ENCODE results near the gene PPIL4.

PPIL4 gene

GRCh38 chr6:149473080-149474052 is 72.5 kb downstream of the PPIL4 start:
- Histone ChIP-seq H3K23ac (ENCODE audit: low read length in 2 of 2) (no peak overlapping the region), H3K79me1 (replicated peaks; ENCODE audit: low read length, poor library complexity, severe bottlenecking) (no peaks in the 10 kb centered on the region), H3K4ac (ENCODE audit: low read depth in 1 of 2, low read length in 2 of 2) (no peak overlapping the region), H2BK12ac (ENCODE audit: low read length in 2 of 2) (no peak overlapping the region), H3K4me1 (ENCODE audit: control insufficient read depth, insufficient read depth, low read depth, low read length) (peaks cover 8% of the 10 kb centered on the region), H2AFZ (ENCODE audit: low read depth, low read length) (no peak overlapping the region), H3K9ac (ENCODE audit: low read length) (no peak overlapping the region), H3K9me3 (ENCODE audit: control insufficient read depth, low read length) (no peaks in the 10 kb centered on the region), H3K36me3 (ENCODE audit: control insufficient read depth in 1 of 2, insufficient read depth in 2 of 2, low read depth in 1 of 2, low read length in 2 of 2) (no peaks in the 10 kb centered on the region), H3K4me3 (ENCODE audit: insufficient read depth in 1 of 2, low read depth in 1 of 2, low read length in 2 of 2) (no peak overlapping the region), H2BK120ac (ENCODE audit: low read depth, low read length) (no peak overlapping the region), H3K18ac (ENCODE audit: low read depth in 1 of 2, low read length in 2 of 2) (no peak overlapping the region), H3K14ac (ENCODE audit: low read length in 2 of 2) (no peak overlapping the region), H4K8ac (ENCODE audit: low read length) (no peak overlapping the region), H3K27ac (ENCODE audit: low read length, poor library complexity, severe bottlenecking) (no peak overlapping the region), H2BK15ac (ENCODE audit: low read depth, poor library complexity, severe bottlenecking) (no peak overlapping the region), H2AK5ac (ENCODE audit: low read length, severe bottlenecking) (no peak overlapping the region), H3K27me3 (ENCODE audit: control insufficient read depth in 1 of 2, insufficient read depth in 1 of 2, low read length in 2 of 2) (peaks cover 6 to 30% of the 10 kb centered on the region in 2 experiments), H4K91ac (ENCODE audit: low read length) (no peak overlapping the region), H2BK5ac (ENCODE audit: low read depth, low read length, poor library complexity, severe bottlenecking) (no peak overlapping the region), H3K4me2 (ENCODE audit: low read length, poor library complexity, severe bottlenecking) (no peak overlapping the region)
- WGBS = 80% methylated on average over 18 of the region's 21 CpGs
- DNase-seq = no peak

DNA sequence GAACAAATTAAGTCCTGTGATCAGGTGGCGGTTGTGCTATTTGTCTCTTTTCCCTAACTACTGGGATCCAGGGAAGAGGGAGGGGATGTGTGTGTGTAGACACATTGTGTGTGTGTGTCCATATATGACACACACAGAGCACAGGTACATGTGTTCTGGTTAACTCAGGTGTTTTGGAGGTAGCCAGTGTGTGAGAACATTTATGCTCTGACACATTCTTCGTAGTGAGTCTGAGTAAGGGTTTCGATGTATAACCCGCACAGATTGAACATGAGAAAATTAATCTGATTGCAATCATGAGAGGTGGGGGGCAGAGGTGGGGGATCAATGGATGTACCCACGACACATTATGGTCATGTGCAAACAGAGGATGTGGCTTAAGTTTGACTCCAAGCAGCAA is 73.6 kb downstream of the PPIL4 start:
- Histone ChIP-seq H3K36me3 (ENCODE audit: control insufficient read depth in 1 of 2, insufficient read depth in 2 of 2, low read depth in 1 of 2, low read length in 2 of 2) (no peaks in the 10 kb centered on the region), H3K4me1 (ENCODE audit: control insufficient read depth, insufficient read depth, low read depth, low read length) (peaks cover 8% of the 10 kb centered on the region), H3K27ac (ENCODE audit: low read length, poor library complexity, severe bottlenecking) (no peak overlapping the region), H3K9me3 (ENCODE audit: control insufficient read depth, low read length) (no peaks in the 10 kb centered on the region), H3K18ac (ENCODE audit: low read depth in 1 of 2, low read length in 2 of 2) (no peak overlapping the region), H3K4me3 (ENCODE audit: insufficient read depth in 1 of 2, low read depth in 1 of 2, low read length in 2 of 2) (no peak overlapping the region), H3K9ac (ENCODE audit: low read length) (no peak overlapping the region), H3K23ac (ENCODE audit: low read length in 2 of 2) (no peak overlapping the region), H2BK120ac (ENCODE audit: low read depth, low read length) (no peak overlapping the region), H4K8ac (ENCODE audit: low read length) (no peak overlapping the region), H3K79me1 (replicated peaks; ENCODE audit: low read length, poor library complexity, severe bottlenecking) (no peaks in the 10 kb centered on the region), H3K4me2 (ENCODE audit: low read length, poor library complexity, severe bottlenecking) (no peak overlapping the region), H2AFZ (ENCODE audit: low read depth, low read length) (no peak overlapping the region), H2AK5ac (ENCODE audit: low read length, severe bottlenecking) (no peak overlapping the region), H3K4ac (ENCODE audit: low read depth in 1 of 2, low read length in 2 of 2) (no peak overlapping the region), H3K14ac (ENCODE audit: low read length in 2 of 2) (no peak overlapping the region), H3K27me3 (ENCODE audit: control insufficient read depth in 1 of 2, insufficient read depth in 1 of 2, low read length in 2 of 2) (peaks cover 8 to 39% of the 10 kb centered on the region in 2 experiments), H2BK15ac (ENCODE audit: low read depth, poor library complexity, severe bottlenecking) (no peak overlapping the region), H4K91ac (ENCODE audit: low read length) (no peak overlapping the region), H2BK12ac (ENCODE audit: low read length in 2 of 2) (no peak overlapping the region), H2BK5ac (ENCODE audit: low read depth, low read length, poor library complexity, severe bottlenecking) (no peak overlapping the region)
- 83% methylated on average over 5 of the region's 5 CpGs for WGBS
- no peak for DNase-seq

GRCh38 chr6:149471801-149472200 is 74.0 kb downstream of the PPIL4 start:
- Histone ChIP-seq H3K18ac (ENCODE audit: low read depth in 1 of 2, low read length in 2 of 2) (no peak overlapping the region), H3K36me3 (ENCODE audit: control insufficient read depth in 1 of 2, insufficient read depth in 2 of 2, low read depth in 1 of 2, low read length in 2 of 2) (no peaks in the 10 kb centered on the region), H2BK5ac (ENCODE audit: low read depth, low read length, poor library complexity, severe bottlenecking) (no peak overlapping the region), H3K27me3 (ENCODE audit: control insufficient read depth in 1 of 2, insufficient read depth in 1 of 2, low read length in 2 of 2) (peaks cover 8 to 43% of the 10 kb centered on the region in 2 experiments), H3K4ac (ENCODE audit: low read depth in 1 of 2, low read length in 2 of 2) (no peak overlapping the region), H2BK120ac (ENCODE audit: low read depth, low read length) (no peak overlapping the region), H4K8ac (ENCODE audit: low read length) (no peak overlapping the region), H2AK5ac (ENCODE audit: low read length, severe bottlenecking) (no peak overlapping the region), H3K4me3 (ENCODE audit: insufficient read depth in 1 of 2, low read depth in 1 of 2, low read length in 2 of 2) (no peak overlapping the region), H3K23ac (ENCODE audit: low read length in 2 of 2) (no peak overlapping the region), H3K14ac (ENCODE audit: low read length in 2 of 2) (no peak overlapping the region), H3K27ac (ENCODE audit: low read length, poor library complexity, severe bottlenecking) (no peak overlapping the region), H3K4me2 (ENCODE audit: low read length, poor library complexity, severe bottlenecking) (no peak overlapping the region), H3K79me1 (replicated peaks; ENCODE audit: low read length, poor library complexity, severe bottlenecking) (no peaks in the 10 kb centered on the region), H3K9me3 (ENCODE audit: control insufficient read depth, low read length) (no peaks in the 10 kb centered on the region), H2AFZ (ENCODE audit: low read depth, low read length) (no peak overlapping the region), H3K4me1 (ENCODE audit: control insufficient read depth, insufficient read depth, low read depth, low read length) (peaks cover 8% of the 10 kb centered on the region), H4K91ac (ENCODE audit: low read length) (no peak overlapping the region), H2BK15ac (ENCODE audit: low read depth, poor library complexity, severe bottlenecking) (no peak overlapping the region), H3K9ac (ENCODE audit: low read length) (no peak overlapping the region), H2BK12ac (ENCODE audit: low read length in 2 of 2) (no peak overlapping the region)
- DNase-seq = no peak
- WGBS = 57% methylated on average over 3 of the region's 3 CpGs

- Histone ChIP-seq H3K27me3 (ENCODE audit: control insufficient read depth in 1 of 2, insufficient read depth in 1 of 2, low read length in 2 of 2) (peaks cover 8 to 48% of the 10 kb centered on the region in 2 experiments), H3K9me3 (ENCODE audit: control insufficient read depth, low read length) (no peaks in the 10 kb centered on the region), H4K8ac (ENCODE audit: low read length) (no peak overlapping the region), H2AK5ac (ENCODE audit: low read length, severe bottlenecking) (no peak overlapping the region), H3K18ac (ENCODE audit: low read depth in 1 of 2, low read length in 2 of 2) (no peak overlapping the region), H3K14ac (ENCODE audit: low read length in 2 of 2) (no peak overlapping the region), H3K79me1 (replicated peaks; ENCODE audit: low read length, poor library complexity, severe bottlenecking) (no peaks in the 10 kb centered on the region), H2BK120ac (ENCODE audit: low read depth, low read length) (no peak overlapping the region), H2BK5ac (ENCODE audit: low read depth, low read length, poor library complexity, severe bottlenecking) (no peak overlapping the region), H2BK12ac (ENCODE audit: low read length in 2 of 2) (no peak overlapping the region), H3K9ac (ENCODE audit: low read length) (no peak overlapping the region), H3K4me2 (ENCODE audit: low read length, poor library complexity, severe bottlenecking) (no peak overlapping the region), H2BK15ac (ENCODE audit: low read depth, poor library complexity, severe bottlenecking) (no peak overlapping the region), H2AFZ (ENCODE audit: low read depth, low read length) (no peak overlapping the region), H4K91ac (ENCODE audit: low read length) (no peak overlapping the region), H3K4ac (ENCODE audit: low read depth in 1 of 2, low read length in 2 of 2) (no peak overlapping the region), H3K27ac (ENCODE audit: low read length, poor library complexity, severe bottlenecking) (no peak overlapping the region), H3K23ac (ENCODE audit: low read length in 2 of 2) (no peak overlapping the region), H3K4me1 (ENCODE audit: control insufficient read depth, insufficient read depth, low read depth, low read length) (peaks cover 8% of the 10 kb centered on the region), H3K36me3 (ENCODE audit: control insufficient read depth in 1 of 2, insufficient read depth in 2 of 2, low read depth in 1 of 2, low read length in 2 of 2) (no peaks in the 10 kb centered on the region), H3K4me3 (ENCODE audit: insufficient read depth in 1 of 2, low read depth in 1 of 2, low read length in 2 of 2) (no peak overlapping the region)
- DNase-seq = no peak
- WGBS = 83% methylated on average over 2 of the region's 2 CpGs
Observed at GRCh38 chr6:149470948-149471347, 74.9 kb downstream of the PPIL4 start.
